ENCODE data around the gene MBNL1. TPM values are rescaled to one million over a fixed set of nuclear protein-coding genes. Genes with fewer than 3 reads are reported as not detected.
A peak's percentile ranks its signal among the peaks of the same experiment; 100 is the strongest.

MBNL1 gene
- total and polyA plus RNA-seq, 2 of the 13 experiments (the other 11 are each of a cell fraction or from before 2014, with no cell fraction given), result 27.1 to 55.4 TPM

DNA sequence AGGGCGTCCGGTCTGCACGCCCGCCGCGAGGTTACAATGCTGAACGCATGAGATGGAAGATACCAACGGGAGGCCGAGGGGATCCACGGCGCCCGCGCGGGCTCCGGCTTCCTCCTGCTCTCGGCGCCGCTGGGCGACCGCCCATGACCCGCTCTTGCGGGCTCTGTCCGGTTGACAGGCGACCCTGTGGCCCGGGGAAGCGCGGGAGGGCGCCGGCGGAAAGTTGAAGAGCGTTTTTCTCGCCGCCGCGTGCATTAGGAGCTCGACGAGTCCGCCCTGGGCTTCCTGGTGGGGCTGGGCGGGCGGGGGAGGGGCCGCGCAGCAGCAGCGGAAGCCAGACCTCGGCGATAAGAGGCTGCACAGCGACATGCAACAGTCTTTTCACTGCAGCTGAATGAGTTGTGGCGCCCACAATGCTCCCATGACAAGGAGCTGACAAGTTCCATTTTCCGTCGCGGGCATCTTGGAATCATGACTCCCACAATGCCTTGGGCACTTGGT, at the start of gene MBNL1 (continued):
- TF ChIP-seq ATF7 (IDR thresholded peaks at IDR 0.05) (no peak), ATF7 (CRISPR knock-in tag; IDR thresholded peaks at IDR 0.05) (no peak), ZKSCAN5 (CRISPR knock-in tag; IDR thresholded peaks at IDR 0.05) (no peak), TGIF2 (CRISPR knock-in tag; IDR thresholded peaks at IDR 0.05) (peak; percentile 47; the same call in 1 of the 2 replicates), SRY (CRISPR knock-in tag; IDR thresholded peaks at IDR 0.05) (no peak), KMT2A (CRISPR knock-in tag; IDR thresholded peaks at IDR 0.05) (peak; percentile 70; the same call in 1 of the 2 replicates), KLF15 (CRISPR knock-in tag; IDR thresholded peaks at IDR 0.05; ENCODE audit: borderline replicate concordance) (no peak), IRX3 (CRISPR knock-in tag; IDR thresholded peaks at IDR 0.05; ENCODE audit: borderline replicate concordance, low read depth) (peak; percentile 48; the same call in 1 of the 2 replicates), ZBTB42 (CRISPR knock-in tag; IDR thresholded peaks at IDR 0.05) (no peak; the same call in 1 of the 2 replicates), GLI4 (CRISPR knock-in tag; IDR thresholded peaks at IDR 0.05; ENCODE audit: borderline replicate concordance) (no peak), ARHGAP35 (CRISPR knock-in tag; IDR thresholded peaks at IDR 0.05; ENCODE audit: borderline replicate concordance) (no peak), ZNF326 (CRISPR knock-in tag; IDR thresholded peaks at IDR 0.05; ENCODE audit: borderline replicate concordance) (no peak)
- TF ChIP-seq, protein P1, sequence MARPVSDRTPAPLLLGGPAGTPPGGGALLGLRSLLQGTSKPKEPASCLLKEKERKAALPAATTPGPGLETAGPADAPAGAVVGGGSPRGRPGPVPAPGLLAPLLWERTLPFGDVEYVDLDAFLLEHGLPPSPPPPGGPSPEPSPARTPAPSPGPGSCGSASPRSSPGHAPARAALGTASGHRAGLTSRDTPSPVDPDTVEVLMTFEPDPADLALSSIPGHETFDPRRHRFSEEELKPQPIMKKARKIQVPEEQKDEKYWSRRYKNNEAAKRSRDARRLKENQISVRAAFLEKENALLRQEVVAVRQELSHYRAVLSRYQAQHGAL (CRISPR knock-in tag; IDR thresholded peaks at IDR 0.05; ENCODE audit: not compliant biosample characterization), result no peak
- TF ChIP-seq, protein P2, sequence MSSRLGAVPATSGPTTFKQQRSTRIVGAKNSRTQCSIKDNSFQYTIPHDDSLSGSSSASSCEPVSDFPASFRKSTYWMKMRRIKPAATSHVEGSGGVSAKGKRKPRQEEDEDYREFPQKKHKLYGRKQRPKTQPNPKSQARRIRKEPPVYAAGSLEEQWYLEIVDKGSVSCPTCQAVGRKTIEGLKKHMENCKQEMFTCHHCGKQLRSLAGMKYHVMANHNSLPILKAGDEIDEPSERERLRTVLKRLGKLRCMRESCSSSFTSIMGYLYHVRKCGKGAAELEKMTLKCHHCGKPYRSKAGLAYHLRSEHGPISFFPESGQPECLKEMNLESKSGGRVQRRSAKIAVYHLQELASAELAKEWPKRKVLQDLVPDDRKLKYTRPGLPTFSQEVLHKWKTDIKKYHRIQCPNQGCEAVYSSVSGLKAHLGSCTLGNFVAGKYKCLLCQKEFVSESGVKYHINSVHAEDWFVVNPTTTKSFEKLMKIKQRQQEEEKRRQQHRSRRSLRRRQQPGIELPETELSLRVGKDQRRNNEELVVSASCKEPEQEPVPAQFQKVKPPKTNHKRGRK (CRISPR knock-in tag; IDR thresholded peaks at IDR 0.05), result no peak
- TF ChIP-seq, protein P3, sequence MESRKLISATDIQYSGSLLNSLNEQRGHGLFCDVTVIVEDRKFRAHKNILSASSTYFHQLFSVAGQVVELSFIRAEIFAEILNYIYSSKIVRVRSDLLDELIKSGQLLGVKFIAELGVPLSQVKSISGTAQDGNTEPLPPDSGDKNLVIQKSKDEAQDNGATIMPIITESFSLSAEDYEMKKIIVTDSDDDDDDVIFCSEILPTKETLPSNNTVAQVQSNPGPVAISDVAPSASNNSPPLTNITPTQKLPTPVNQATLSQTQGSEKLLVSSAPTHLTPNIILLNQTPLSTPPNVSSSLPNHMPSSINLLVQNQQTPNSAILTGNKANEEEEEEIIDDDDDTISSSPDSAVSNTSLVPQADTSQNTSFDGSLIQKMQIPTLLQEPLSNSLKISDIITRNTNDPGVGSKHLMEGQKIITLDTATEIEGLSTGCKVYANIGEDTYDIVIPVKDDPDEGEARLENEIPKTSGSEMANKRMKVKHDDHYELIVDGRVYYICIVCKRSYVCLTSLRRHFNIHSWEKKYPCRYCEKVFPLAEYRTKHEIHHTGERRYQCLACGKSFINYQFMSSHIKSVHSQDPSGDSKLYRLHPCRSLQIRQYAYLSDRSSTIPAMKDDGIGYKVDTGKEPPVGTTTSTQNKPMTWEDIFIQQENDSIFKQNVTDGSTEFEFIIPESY (CRISPR knock-in tag; IDR thresholded peaks at IDR 0.05), result no peak
- TF ChIP-seq, protein P4, sequence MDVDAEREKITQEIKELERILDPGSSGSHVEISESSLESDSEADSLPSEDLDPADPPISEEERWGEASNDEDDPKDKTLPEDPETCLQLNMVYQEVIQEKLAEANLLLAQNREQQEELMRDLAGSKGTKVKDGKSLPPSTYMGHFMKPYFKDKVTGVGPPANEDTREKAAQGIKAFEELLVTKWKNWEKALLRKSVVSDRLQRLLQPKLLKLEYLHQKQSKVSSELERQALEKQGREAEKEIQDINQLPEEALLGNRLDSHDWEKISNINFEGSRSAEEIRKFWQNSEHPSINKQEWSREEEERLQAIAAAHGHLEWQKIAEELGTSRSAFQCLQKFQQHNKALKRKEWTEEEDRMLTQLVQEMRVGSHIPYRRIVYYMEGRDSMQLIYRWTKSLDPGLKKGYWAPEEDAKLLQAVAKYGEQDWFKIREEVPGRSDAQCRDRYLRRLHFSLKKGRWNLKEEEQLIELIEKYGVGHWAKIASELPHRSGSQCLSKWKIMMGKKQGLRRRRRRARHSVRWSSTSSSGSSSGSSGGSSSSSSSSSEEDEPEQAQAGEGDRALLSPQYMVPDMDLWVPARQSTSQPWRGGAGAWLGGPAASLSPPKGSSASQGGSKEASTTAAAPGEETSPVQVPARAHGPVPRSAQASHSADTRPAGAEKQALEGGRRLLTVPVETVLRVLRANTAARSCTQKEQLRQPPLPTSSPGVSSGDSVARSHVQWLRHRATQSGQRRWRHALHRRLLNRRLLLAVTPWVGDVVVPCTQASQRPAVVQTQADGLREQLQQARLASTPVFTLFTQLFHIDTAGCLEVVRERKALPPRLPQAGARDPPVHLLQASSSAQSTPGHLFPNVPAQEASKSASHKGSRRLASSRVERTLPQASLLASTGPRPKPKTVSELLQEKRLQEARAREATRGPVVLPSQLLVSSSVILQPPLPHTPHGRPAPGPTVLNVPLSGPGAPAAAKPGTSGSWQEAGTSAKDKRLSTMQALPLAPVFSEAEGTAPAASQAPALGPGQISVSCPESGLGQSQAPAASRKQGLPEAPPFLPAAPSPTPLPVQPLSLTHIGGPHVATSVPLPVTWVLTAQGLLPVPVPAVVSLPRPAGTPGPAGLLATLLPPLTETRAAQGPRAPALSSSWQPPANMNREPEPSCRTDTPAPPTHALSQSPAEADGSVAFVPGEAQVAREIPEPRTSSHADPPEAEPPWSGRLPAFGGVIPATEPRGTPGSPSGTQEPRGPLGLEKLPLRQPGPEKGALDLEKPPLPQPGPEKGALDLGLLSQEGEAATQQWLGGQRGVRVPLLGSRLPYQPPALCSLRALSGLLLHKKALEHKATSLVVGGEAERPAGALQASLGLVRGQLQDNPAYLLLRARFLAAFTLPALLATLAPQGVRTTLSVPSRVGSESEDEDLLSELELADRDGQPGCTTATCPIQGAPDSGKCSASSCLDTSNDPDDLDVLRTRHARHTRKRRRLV (CRISPR knock-in tag; IDR thresholded peaks at IDR 0.05), result no peak
- TF ChIP-seq, protein P5, sequence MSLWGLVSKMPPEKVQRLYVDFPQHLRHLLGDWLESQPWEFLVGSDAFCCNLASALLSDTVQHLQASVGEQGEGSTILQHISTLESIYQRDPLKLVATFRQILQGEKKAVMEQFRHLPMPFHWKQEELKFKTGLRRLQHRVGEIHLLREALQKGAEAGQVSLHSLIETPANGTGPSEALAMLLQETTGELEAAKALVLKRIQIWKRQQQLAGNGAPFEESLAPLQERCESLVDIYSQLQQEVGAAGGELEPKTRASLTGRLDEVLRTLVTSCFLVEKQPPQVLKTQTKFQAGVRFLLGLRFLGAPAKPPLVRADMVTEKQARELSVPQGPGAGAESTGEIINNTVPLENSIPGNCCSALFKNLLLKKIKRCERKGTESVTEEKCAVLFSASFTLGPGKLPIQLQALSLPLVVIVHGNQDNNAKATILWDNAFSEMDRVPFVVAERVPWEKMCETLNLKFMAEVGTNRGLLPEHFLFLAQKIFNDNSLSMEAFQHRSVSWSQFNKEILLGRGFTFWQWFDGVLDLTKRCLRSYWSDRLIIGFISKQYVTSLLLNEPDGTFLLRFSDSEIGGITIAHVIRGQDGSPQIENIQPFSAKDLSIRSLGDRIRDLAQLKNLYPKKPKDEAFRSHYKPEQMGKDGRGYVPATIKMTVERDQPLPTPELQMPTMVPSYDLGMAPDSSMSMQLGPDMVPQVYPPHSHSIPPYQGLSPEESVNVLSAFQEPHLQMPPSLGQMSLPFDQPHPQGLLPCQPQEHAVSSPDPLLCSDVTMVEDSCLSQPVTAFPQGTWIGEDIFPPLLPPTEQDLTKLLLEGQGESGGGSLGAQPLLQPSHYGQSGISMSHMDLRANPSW (CRISPR knock-in tag; IDR thresholded peaks at IDR 0.05; ENCODE audit: borderline replicate concordance), result 0 out of 2 replicates have a peak, but pooled peaks have one; percentile 15
